Small intestine (tissue), 7 donors: ENCODE data around the gene HKDC1. TPM values are rescaled to one million over a fixed set of nuclear protein-coding genes. Genes with fewer than 3 reads are reported as not detected.

Experiments
- DNase-seq, 2 donors: peaks; one replicate each; pipeline versions ENCODE4 v3.0.0 to v3.0.0-alpha.2; 2013
- FAIRE-seq: peaks from 2 replicates; lab custom pipeline; 2012; peaks lifted over from hg19 to GRCh38; lab: Jason Lieb, UNC
- H3K27ac ChIP-seq, 3 donors: one replicate each; pipeline ENCODE4 v1.5.1; 2013; ENCODE audit warnings: low read length in 2 of 3, mild to moderate bottlenecking in 2 of 3, control low read depth in 1 of 3, inconsistent platforms in 1 of 3, low read depth in 1 of 3, moderate library complexity in 1 of 3
- H3K27me3 ChIP-seq, 3 donors: one replicate each; pipeline ENCODE4 v1.6.1; 2013; ENCODE audit warnings: low read length in 3 of 3, inconsistent platforms in 1 of 3; ENCODE audit not compliant: control insufficient read depth in 3 of 3, insufficient read depth in 3 of 3
- H3K36me3 ChIP-seq, 3 donors: one replicate each; pipeline ENCODE4 v1.6.1; 2013; ENCODE audit warnings: low read length in 3 of 3, inconsistent platforms in 1 of 3, low read depth in 1 of 3, mild to moderate bottlenecking in 1 of 3, moderate library complexity in 1 of 3; ENCODE audit not compliant: control insufficient read depth in 3 of 3, insufficient read depth in 2 of 3
- H3K4me1 ChIP-seq, 3 donors: one replicate each; pipeline ENCODE4 v1.6.1; 2013; ENCODE audit warnings: low read length in 2 of 3, inconsistent platforms in 1 of 3, low read depth in 1 of 3, mild to moderate bottlenecking in 1 of 3, moderate library complexity in 1 of 3; ENCODE audit not compliant: control insufficient read depth in 3 of 3, insufficient read depth in 2 of 3
- H3K4me3 ChIP-seq, 3 donors: one replicate each; pipeline ENCODE4 v1.5.1; 2013; ENCODE audit warnings: low read length in 3 of 3, control low read depth in 1 of 3, inconsistent platforms in 1 of 3, low read depth in 1 of 3, mild to moderate bottlenecking in 1 of 3, moderate library complexity in 1 of 3
- H3K9me3 ChIP-seq, 2 donors: one replicate each; pipeline ENCODE4 v1.6.1; 2013; ENCODE audit warnings: low read depth in 1 of 2, low read length in 1 of 2; ENCODE audit not compliant: control insufficient read depth in 2 of 2, insufficient read depth in 1 of 2
- WGBS, 3 donors: extraction: QIAGEN DNeasy Blood & Tissue Kit; methylation state at CpG; one replicate each; pipeline ENCODE4 v1.1.7; 2013; 5-methylcytosine and 5-hydroxymethylcytosine counted together
- polyA plus RNA-seq, 4 donors: library from polyadenylated mRNA; stranded (reverse) in 3 of 4; unstranded in 1 of 4; fragments of 200-250 nt in 3 of 4; fragments of 120-200 nt in 1 of 4; gene quantifications; one replicate each; pipeline versions ENCODE4 v1.2.1 to v1.2.3, GENCODE V29; 2013
- donor health status: healthy with polysubstance abuse.
- donor health status: control.
- donor health status: control.
- donor health status: Bipolar disorder and iron deficiency.
- donor health status: healthy.

Gene HKDC1
- polyA plus RNA-seq, 4 donors = 45.7 to 119 (median 64.7) TPM

- H3K36me3 ChIP-seq = peaks cover 4 to 12% (median 10%) of the 10 kb centered on the region in 3 donors
- no peak for DNase-seq
- H3K27ac ChIP-seq = no peak overlapping the region
- H3K4me3 ChIP-seq = no peak overlapping the region
- H3K4me1 ChIP-seq = peaks cover 2 to 22% (median 7%) of the 10 kb centered on the region in 3 donors
- H3K9me3 ChIP-seq = no peaks in the 10 kb centered on the region
- WGBS, 3 donors = 56 to 77% (median 74%) methylated on average over 2 of the region's 2 CpGs
- FAIRE-seq = no peak
- no peaks in the 10 kb centered on the region for H3K27me3 ChIP-seq
Observed at GRCh38 chr10:69211104-69211503, 9.0 kb upstream of the HKDC1 start.

GRCh38 chr10:69211524-69211923 lies 8.6 kb upstream of the HKDC1 start:
- no peak overlapping the region for H3K27ac ChIP-seq
- FAIRE-seq (no peak), DNase-seq (no peak)
- WGBS, 3 donors = 91 to 96% (median 93%) methylated on average over 3 of the region's 3 CpGs
- peaks cover 4 to 26% (median 7%) of the 10 kb centered on the region in 3 donors for H3K4me1 ChIP-seq
- H3K9me3 ChIP-seq = no peaks in the 10 kb centered on the region
- no peaks in the 10 kb centered on the region for H3K27me3 ChIP-seq
- H3K4me3 ChIP-seq = no peak overlapping the region
- H3K36me3 ChIP-seq = peaks cover 4 to 10% (median 10%) of the 10 kb centered on the region in 3 donors

- H3K36me3 ChIP-seq = peaks cover under 1% of the 10 kb centered on the region in 3 donors
- FAIRE-seq = no peak
Observed at GRCh38 chr10:69213591-69214311, 6.4 kb upstream of the HKDC1 start.

GRCh38 chr10:69214666-69215131 lies 5.4 kb upstream of the HKDC1 start:
- peaks cover 4 to 32% (median 6%) of the 10 kb centered on the region in 3 donors for H3K4me1 ChIP-seq
- H3K27ac ChIP-seq = peak overlapping the region in 2 of 3 donors; percentile 61 to 63
- 77 to 95% (median 91%) methylated on average over 6 of the region's 6 CpGs for WGBS, 3 donors
- H3K27me3 ChIP-seq = no peaks in the 10 kb centered on the region
- H3K4me3 ChIP-seq = no peak overlapping the region
- FAIRE-seq = no peak
- no peaks in the 10 kb centered on the region for H3K36me3 ChIP-seq
- no peaks in the 10 kb centered on the region for H3K9me3 ChIP-seq
- DNase-seq = no peak

More at GRCh38 chr10:69213591-69214311, 6.4 kb upstream of the HKDC1 start:
- peak; percentile 21 to 71 for DNase-seq
- Histone ChIP-seq H3K9me3 (no peaks in the 10 kb centered on the region), H3K27me3 (no peaks in the 10 kb centered on the region), H3K4me3 (no peak overlapping the region), H3K4me1 (peaks cover 6 to 32% (median 7%) of the 10 kb centered on the region in 3 donors), H3K27ac (peak overlapping the region in 2 of 3 donors; percentile 29 to 63)
- WGBS, 3 donors = 37 to 42% (median 42%) methylated on average over 5 of the region's 5 CpGs

- DNase-seq (peak; percentile 49), FAIRE-seq (no peak)
- Histone ChIP-seq H3K4me1 (peaks cover 2 to 31% (median 6%) of the 10 kb centered on the region in 3 donors), H3K36me3 (no peaks in the 10 kb centered on the region), H3K27me3 (no peaks in the 10 kb centered on the region), H3K4me3 (no peak overlapping the region), H3K27ac (peak overlapping the region in 2 of 3 donors; percentile 61 to 68), H3K9me3 (no peaks in the 10 kb centered on the region)
- 44 to 58% (median 47%) methylated on average over 10 of the region's 10 CpGs for WGBS, 3 donors
Observed at GRCh38 chr10:69215405-69216171, 4.5 kb upstream of the HKDC1 start.

- Histone ChIP-seq H3K27me3 (no peaks in the 10 kb centered on the region), H3K9me3 (no peaks in the 10 kb centered on the region), H3K4me1 (peaks cover 2 to 31% (median 5%) of the 10 kb centered on the region in 3 donors), H3K27ac (peak overlapping the region in 2 of 3 donors; percentile 52 to 68), H3K36me3 (no peaks in the 10 kb centered on the region), H3K4me3 (no peak overlapping the region)
- DNase-seq (no peak), FAIRE-seq (no peak)
- WGBS, 3 donors = 79 to 89% (median 86%) methylated on average over 11 of the region's 11 CpGs
Observed at GRCh38 chr10:69216577-69217118, 3.5 kb upstream of the HKDC1 start.

GRCh38 chr10:69217119-69217754 lies 2.9 kb upstream of the HKDC1 start:
- DNase-seq = peak; percentile 82 to 96
- FAIRE-seq = no peak
- 34 to 70% (median 48%) methylated on average over 4 of the region's 4 CpGs for WGBS, 3 donors

DNA sequence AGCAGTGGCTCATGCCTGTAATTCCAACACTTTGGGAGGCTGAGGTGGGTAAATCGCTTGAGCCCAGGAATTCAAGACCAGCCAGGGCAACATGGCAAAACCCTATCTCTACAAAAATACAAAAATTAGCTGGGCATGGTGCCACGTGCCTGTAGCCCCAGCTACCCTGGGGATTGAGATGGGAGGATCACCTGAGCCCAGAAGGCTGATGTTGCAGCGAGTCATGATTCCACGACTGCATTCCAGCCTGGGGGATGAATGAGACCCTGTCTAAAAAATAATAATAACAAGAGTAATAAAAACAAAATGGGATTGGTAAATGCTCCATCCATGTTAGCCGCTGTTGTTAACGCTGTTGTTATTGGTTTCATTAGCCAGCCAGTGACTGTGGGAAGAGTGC lies 1.3 kb upstream of the HKDC1 start:
- Histone ChIP-seq H3K27me3 (no peaks in the 10 kb centered on the region), H3K27ac (no peak overlapping the region), H3K4me3 (no peak overlapping the region), H3K4me1 (peaks cover under 1 to 32% (median 5%) of the 10 kb centered on the region in 3 donors), H3K36me3 (no peaks in the 10 kb centered on the region), H3K9me3 (no peaks in the 10 kb centered on the region)
- WGBS, 3 donors = 92 to 95% (median 95%) methylated on average over 6 of the region's 6 CpGs
- DNase-seq (no peak), FAIRE-seq (no peak)

More at GRCh38 chr10:69217119-69217754, 2.9 kb upstream of the HKDC1 start:
- Histone ChIP-seq H3K4me1 (peaks cover 2 to 31% (median 5%) of the 10 kb centered on the region in 3 donors), H3K27me3 (no peaks in the 10 kb centered on the region), H3K4me3 (no peak overlapping the region), H3K27ac (peak overlapping the region in 2 of 3 donors; percentile 52 to 68), H3K36me3 (no peaks in the 10 kb centered on the region), H3K9me3 (no peaks in the 10 kb centered on the region)
